ENCODE results near the gene E2F6.

E2F6 gene

GRCh38 chr2:11457935-11458334 is 8.0 kb downstream of the E2F6 start:
- TF ChIP-seq CTCF (IDR thresholded peaks at IDR 0.05; ENCODE audit: extremely low read depth, missing control alignments): no peak
- DNase-seq (ENCODE audit: low spot score): no peak

- TF ChIP-seq CTCF (IDR thresholded peaks at IDR 0.05; ENCODE audit: extremely low read depth, missing control alignments): no peak
- DNase-seq (ENCODE audit: low spot score): no peak
Measured at GRCh38 chr2:11456251-11456650, 9.7 kb downstream of the E2F6 start.

GRCh38 chr2:11454824-11455223 is 11.1 kb downstream of the E2F6 start:
- DNase-seq (ENCODE audit: low spot score): no peak
- TF ChIP-seq CTCF (IDR thresholded peaks at IDR 0.05; ENCODE audit: extremely low read depth, missing control alignments): no peak

- no peak for DNase-seq (ENCODE audit: low spot score)
- TF ChIP-seq CTCF (IDR thresholded peaks at IDR 0.05; ENCODE audit: extremely low read depth, missing control alignments): no peak
Measured at GRCh38 chr2:11450791-11451190, 15.2 kb downstream of the E2F6 start.

- DNase-seq (ENCODE audit: low spot score): peak; percentile 45
Measured at GRCh38 chr2:11446733-11447248, 19.2 kb downstream of the E2F6 start.

GRCh38 chr2:11444737-11445136 is 21.2 kb downstream of the E2F6 start:
- no peak for TF ChIP-seq CTCF (IDR thresholded peaks at IDR 0.05; ENCODE audit: extremely low read depth, missing control alignments)

More at GRCh38 chr2:11446733-11447248, 19.2 kb downstream of the E2F6 start:
- TF ChIP-seq CTCF (IDR thresholded peaks at IDR 0.05; ENCODE audit: extremely low read depth, missing control alignments): peak; percentile 68

GRCh38 chr2:11438555-11439080 is 27.3 kb downstream of the E2F6 start:
- no peak for TF ChIP-seq CTCF (IDR thresholded peaks at IDR 0.05; ENCODE audit: extremely low read depth, missing control alignments)
- no peak for DNase-seq (ENCODE audit: low spot score)

More at GRCh38 chr2:11444737-11445136, 21.2 kb downstream of the E2F6 start:
- no peak for DNase-seq (ENCODE audit: low spot score)

Data from GM20000 (cell line).